ENCODE results near the gene NAA25. TPM values are rescaled to one million over a fixed set of nuclear protein-coding genes. Genes with fewer than 3 reads are reported as not detected.

NAA25 gene
- total RNA-seq, result 23.1 TPM
- long read RNA-seq, full-length matches to known transcripts, result 1 of 39 reads
- long read RNA-seq, partial matches to known transcripts, result 24 of 39 reads
- long read RNA-seq, other reads (novel, unspliced or antisense), result 14 of 39 reads

GRCh38 chr12:112108202-112109079 is at the start of gene NAA25:
Gene NAA25 (minus strand): TSS chr12:112108783. CDS start chr12:112108773, 10 bp downstream.
- intact Hi-C loops (cut with DNase I), result no loop called here
- DNase-seq (ENCODE audit: low spot score), result peak; percentile 93

- DNase-seq (ENCODE audit: low spot score), result no peak
- intact Hi-C loops (cut with DNase I), result no loop called here
These were observed 45.3 kb upstream of the NAA25 start for GRCh38 chr12:112153893-112154219.

- no peak for DNase-seq (ENCODE audit: low spot score)
- intact Hi-C loops (cut with DNase I), result no loop called here
These were observed 44.8 kb upstream of the NAA25 start for GRCh38 chr12:112153181-112153892.

- no peak for DNase-seq (ENCODE audit: low spot score)
- intact Hi-C loops (cut with DNase I), result no loop called here
These were observed 43.4 kb upstream of the NAA25 start for GRCh38 chr12:112151766-112152541.

GRCh38 chr12:112149596-112149995 is 41.0 kb upstream of the NAA25 start:
- intact Hi-C loops (cut with DNase I), result no loop called here

GRCh38 chr12:112148031-112148513 is 39.5 kb upstream of the NAA25 start:
- no peak for DNase-seq (ENCODE audit: low spot score)
- intact Hi-C loops (cut with DNase I), result no loop called here

More at GRCh38 chr12:112149596-112149995, 41.0 kb upstream of the NAA25 start:
- DNase-seq (ENCODE audit: low spot score), result no peak

GRCh38 chr12:112146123-112146522 is 37.5 kb upstream of the NAA25 start:
- DNase-seq (ENCODE audit: low spot score), result no peak
- intact Hi-C loops (cut with DNase I), result no loop called here

- intact Hi-C loops (cut with DNase I), result no loop called here
- no peak for DNase-seq (ENCODE audit: low spot score)
These were observed 32.1 kb upstream of the NAA25 start for GRCh38 chr12:112140728-112141127.

GRCh38 chr12:112134731-112135130 is 26.1 kb upstream of the NAA25 start:
- no peak for DNase-seq (ENCODE audit: low spot score)
- intact Hi-C loops (cut with DNase I), result loop anchor here (5.0 kb wide), 1 partner anchor 37 kb away; no protein-coding TSS in a partner anchor

- intact Hi-C loops (cut with DNase I), result loop anchor here (5.0 kb wide), 1 partner anchor 36 kb away; no protein-coding TSS in a partner anchor
- no peak for DNase-seq (ENCODE audit: low spot score)
These were observed 24.8 kb upstream of the NAA25 start for GRCh38 chr12:112133418-112133817.

- DNase-seq (ENCODE audit: low spot score), result no peak
- intact Hi-C loops (cut with DNase I), result loop anchor here (5.0 kb wide), 1 partner anchor 34 kb away; no protein-coding TSS in a partner anchor
These were observed 23.1 kb upstream of the NAA25 start for GRCh38 chr12:112131686-112132085.

- intact Hi-C loops (cut with DNase I), result loop anchor here (5.0 kb wide), 1 partner anchor 33 kb away; no protein-coding TSS in a partner anchor
- DNase-seq (ENCODE audit: low spot score), result no peak
These were observed 21.9 kb upstream of the NAA25 start for GRCh38 chr12:112130441-112130998.

GRCh38 chr12:112126911-112127310 is 18.3 kb upstream of the NAA25 start:
- intact Hi-C loops (cut with DNase I), result no loop called here

GRCh38 chr12:112126000-112126438 is 17.4 kb upstream of the NAA25 start:
- no peak for DNase-seq (ENCODE audit: low spot score)
- intact Hi-C loops (cut with DNase I), result no loop called here

More at GRCh38 chr12:112126911-112127310, 18.3 kb upstream of the NAA25 start:
- DNase-seq (ENCODE audit: low spot score), result no peak

GRCh38 chr12:112125250-112125999 is 16.8 kb upstream of the NAA25 start, which contains the start of gene TRAFD1:
Gene TRAFD1 (plus strand): TSS chr12:112125560. CDS start chr12:112130523, 4,963 bp downstream.
- intact Hi-C loops (cut with DNase I), result no loop called here
- peak; percentile 99 for DNase-seq (ENCODE audit: low spot score)

- intact Hi-C loops (cut with DNase I), result no loop called here
- no peak for DNase-seq (ENCODE audit: low spot score)
These were observed 16.3 kb upstream of the NAA25 start for GRCh38 chr12:112124918-112125249.

GRCh38 chr12:112122823-112123690 is 14.5 kb upstream of the NAA25 start:
- no peak for DNase-seq (ENCODE audit: low spot score)
- intact Hi-C loops (cut with DNase I), result no loop called here

All from cardiac septum (tissue), 1 donor.